ENCODE results near the gene CCDC146.
"Not testable (repeated sequence)": the region's sequence is repeated elsewhere in the genome, so short reads cannot be mapped to it uniquely, and the experiment has no call there.

DNA sequence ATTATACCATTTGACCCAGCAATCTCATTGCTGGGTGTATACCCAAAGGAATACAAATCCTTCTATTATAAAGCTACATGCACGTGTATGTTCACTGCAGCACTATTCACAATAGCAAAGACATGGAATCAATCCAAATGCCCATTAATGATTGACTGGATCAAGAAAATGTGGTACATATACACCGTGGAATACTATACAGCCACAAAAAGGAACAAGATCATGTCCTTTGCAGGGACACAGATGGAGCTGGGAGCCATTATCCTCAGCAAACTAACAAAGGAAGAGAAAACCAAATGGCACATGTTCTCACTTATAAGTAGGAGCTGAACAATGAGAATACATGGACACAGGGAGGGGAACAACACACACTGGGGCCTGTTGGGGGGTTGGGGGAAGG is 211.6 kb downstream of the CCDC146 start:
- TF ChIP-seq, protein P1, sequence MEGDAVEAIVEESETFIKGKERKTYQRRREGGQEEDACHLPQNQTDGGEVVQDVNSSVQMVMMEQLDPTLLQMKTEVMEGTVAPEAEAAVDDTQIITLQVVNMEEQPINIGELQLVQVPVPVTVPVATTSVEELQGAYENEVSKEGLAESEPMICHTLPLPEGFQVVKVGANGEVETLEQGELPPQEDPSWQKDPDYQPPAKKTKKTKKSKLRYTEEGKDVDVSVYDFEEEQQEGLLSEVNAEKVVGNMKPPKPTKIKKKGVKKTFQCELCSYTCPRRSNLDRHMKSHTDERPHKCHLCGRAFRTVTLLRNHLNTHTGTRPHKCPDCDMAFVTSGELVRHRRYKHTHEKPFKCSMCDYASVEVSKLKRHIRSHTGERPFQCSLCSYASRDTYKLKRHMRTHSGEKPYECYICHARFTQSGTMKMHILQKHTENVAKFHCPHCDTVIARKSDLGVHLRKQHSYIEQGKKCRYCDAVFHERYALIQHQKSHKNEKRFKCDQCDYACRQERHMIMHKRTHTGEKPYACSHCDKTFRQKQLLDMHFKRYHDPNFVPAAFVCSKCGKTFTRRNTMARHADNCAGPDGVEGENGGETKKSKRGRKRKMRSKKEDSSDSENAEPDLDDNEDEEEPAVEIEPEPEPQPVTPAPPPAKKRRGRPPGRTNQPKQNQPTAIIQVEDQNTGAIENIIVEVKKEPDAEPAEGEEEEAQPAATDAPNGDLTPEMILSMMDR (IDR thresholded peaks at IDR 0.05): not testable (repeated sequence)
- TF ChIP-seq EZH2 (IDR thresholded peaks at IDR 0.05): not testable (repeated sequence)
